Coronary artery (tissue), 2 donors: ENCODE data around the gene TRPV5.

Experiments
- DNase-seq: peaks from one replicate; pipeline ENCODE4 v3.0.0-alpha.2; 2017; ENCODE audit warnings: low spot score
- H3K27ac ChIP-seq, 2 donors: fragments of 200-600 bp; sonication (generic); one replicate each; pipeline ENCODE4 v1.5.1; 2016 to 2019
- H3K4me3 ChIP-seq: fragments of 200-600 bp; sonication (generic); 2 replicates; pipeline ENCODE4 v1.5.1; 2016; ENCODE audit warnings: mild to moderate bottlenecking, moderate library complexity
- CTCF ChIP-seq: fragments of 200-600 bp; sonication (generic); IDR thresholded peaks from one replicate; pipeline ENCODE4 v1.5.1; 2019; ENCODE audit warnings: antibody characterized with exemption

The TRPV5 gene

DNA sequence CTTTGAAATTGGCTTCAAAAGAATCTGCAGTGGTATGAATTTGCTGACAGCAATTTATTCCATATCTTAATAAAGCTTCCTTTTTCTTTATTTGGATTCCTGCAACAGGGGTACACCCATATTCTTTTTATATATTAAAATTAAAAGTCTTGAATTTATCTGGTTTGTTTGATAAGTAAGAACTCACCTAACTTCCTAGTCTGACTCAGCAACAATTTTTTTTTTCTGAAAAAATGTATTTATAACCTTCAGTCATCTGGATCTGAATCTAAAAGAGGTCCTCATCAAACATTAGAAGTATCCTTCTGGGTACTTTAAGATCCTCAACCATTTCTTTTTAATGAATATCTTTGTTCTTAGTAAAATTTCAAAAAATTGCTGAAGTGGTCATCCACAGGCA is 74.1 kb downstream of the TRPV5 start:
- DNase-seq = no peak
- no peak for TF ChIP-seq CTCF
- Histone ChIP-seq H3K4me3 (no peak overlapping the region), H3K27ac (no peak overlapping the region)
